Epidermal melanocyte (primary cell): ENCODE measurements around the gene GRID2.

Source experiments
- DNase-seq: peaks from one replicate; pipeline ENCODE4 v3.0.0; 2011; ENCODE audit warnings: low spot score; ENCODE audit not compliant: insufficient read length

GRID2 gene

GRCh38 chr4:93475730-93476129 lies 1172.0 kb downstream of the GRID2 start:
- no peak for DNase-seq

- DNase-seq: no peak
These were observed 1175.0 kb downstream of the GRID2 start for GRCh38 chr4:93478805-93479204.

GRCh38 chr4:93480452-93480851 lies 1176.7 kb downstream of the GRID2 start:
- DNase-seq: no peak

- DNase-seq: no peak
These were observed 1191.6 kb downstream of the GRID2 start for GRCh38 chr4:93495346-93495745.

GRCh38 chr4:93501244-93501643 lies 1197.5 kb downstream of the GRID2 start:
- no peak for DNase-seq

- DNase-seq: no peak
These were observed 1198.2 kb downstream of the GRID2 start for GRCh38 chr4:93501946-93502345.

GRCh38 chr4:93502991-93503390 lies 1199.2 kb downstream of the GRID2 start:
- DNase-seq: no peak

- DNase-seq: no peak
These were observed 1210.1 kb downstream of the GRID2 start for GRCh38 chr4:93513851-93514250.

GRCh38 chr4:93515208-93515607 lies 1211.4 kb downstream of the GRID2 start:
- no peak for DNase-seq

- DNase-seq: no peak
These were observed 1226.1 kb downstream of the GRID2 start for GRCh38 chr4:93529692-93530372.

- no peak for DNase-seq
These were observed 1228.5 kb downstream of the GRID2 start for GRCh38 chr4:93532234-93532633.

- no peak for DNase-seq
These were observed 1236.8 kb downstream of the GRID2 start for GRCh38 chr4:93540562-93540961.

- no peak for DNase-seq
These were observed 1258.1 kb downstream of the GRID2 start for GRCh38 chr4:93561842-93562241.

- no peak for DNase-seq
These were observed 1265.0 kb downstream of the GRID2 start for GRCh38 chr4:93568758-93569157.

- DNase-seq: no peak
These were observed 1269.5 kb downstream of the GRID2 start for GRCh38 chr4:93573285-93573684.

GRCh38 chr4:93578942-93579341 lies 1275.2 kb downstream of the GRID2 start:
- no peak for DNase-seq

GRCh38 chr4:93605163-93605562 lies 1301.4 kb downstream of the GRID2 start:
- no peak for DNase-seq

GRCh38 chr4:93617606-93618005 lies 1313.8 kb downstream of the GRID2 start:
- DNase-seq: no peak

GRCh38 chr4:93633721-93634120 lies 1330.0 kb downstream of the GRID2 start:
- DNase-seq: no peak

GRCh38 chr4:93635943-93636342 lies 1332.2 kb downstream of the GRID2 start:
- no peak for DNase-seq

- no peak for DNase-seq
These were observed 1341.4 kb downstream of the GRID2 start for GRCh38 chr4:93645120-93645519.

GRCh38 chr4:93646233-93646930 lies 1342.6 kb downstream of the GRID2 start:
- no peak for DNase-seq

- no peak for DNase-seq
These were observed 1344.5 kb downstream of the GRID2 start for GRCh38 chr4:93648258-93648657.
